HG03575 (cell line): ENCODE results near the gene TRPC4AP.

Source experiments
- ATAC-seq: cut with Tn5 transposase; IDR thresholded peaks from one replicate; pipeline ENCODE4 v1.9.1; 2021; ENCODE audit not compliant: unreplicated experiment, insufficient number of reproducible peaks, low FRiP score; ENCODE audit errors: extremely low read depth

TRPC4AP gene

GRCh38 chr20:35007413-35007812 lies 85.2 kb downstream of the TRPC4AP start:
- no peak for ATAC-seq

- ATAC-seq, result no peak
Observed at GRCh38 chr20:35006531-35006971, 86.1 kb downstream of the TRPC4AP start.

DNA sequence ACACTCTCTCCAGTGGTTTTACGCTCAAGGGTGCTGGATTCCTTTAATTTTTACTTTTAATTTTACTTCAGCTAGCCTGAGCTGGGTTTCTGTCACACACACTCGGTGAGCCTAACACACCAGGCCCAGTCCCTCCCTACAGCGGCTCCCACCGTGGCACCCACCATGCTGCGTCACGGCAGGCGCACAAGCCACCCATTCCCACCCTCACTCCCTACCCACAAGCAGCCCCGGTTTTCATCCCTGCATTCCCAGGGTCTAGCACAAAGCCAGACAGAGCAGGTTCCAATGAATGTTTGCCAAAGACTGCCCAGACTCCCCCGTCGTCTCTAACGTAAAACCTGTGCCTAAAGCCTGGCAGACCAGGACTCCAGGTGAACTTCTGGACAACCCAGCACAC lies 86.6 kb downstream of the TRPC4AP start:
- no peak for ATAC-seq

DNA sequence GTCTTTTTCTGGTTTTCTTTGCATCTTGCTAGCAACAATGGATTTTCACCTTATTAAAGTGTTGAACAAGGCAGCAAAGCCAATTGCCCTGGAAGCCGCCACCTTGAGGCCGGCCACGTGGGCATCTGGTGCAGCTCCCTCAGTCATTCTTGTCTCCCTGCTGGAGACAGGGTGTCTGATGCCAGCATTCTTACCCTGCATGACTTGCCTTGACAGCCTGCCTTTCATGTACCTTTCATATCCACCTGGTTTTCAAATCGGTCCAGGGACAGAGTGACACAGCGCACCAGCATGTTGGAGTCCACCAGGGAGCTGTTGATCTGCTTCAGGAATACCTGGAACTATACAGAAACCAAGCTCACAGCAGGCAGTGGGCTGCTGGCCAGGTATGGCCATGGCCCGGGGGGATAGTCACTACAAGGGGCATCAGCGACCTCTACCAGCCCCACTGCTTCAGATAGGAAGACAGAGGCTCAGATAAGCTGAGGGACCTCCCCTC lies 87.1 kb downstream of the TRPC4AP start:
- no peak for ATAC-seq

- no peak for ATAC-seq
Observed at GRCh38 chr20:35004749-35005462, 87.7 kb downstream of the TRPC4AP start.

DNA sequence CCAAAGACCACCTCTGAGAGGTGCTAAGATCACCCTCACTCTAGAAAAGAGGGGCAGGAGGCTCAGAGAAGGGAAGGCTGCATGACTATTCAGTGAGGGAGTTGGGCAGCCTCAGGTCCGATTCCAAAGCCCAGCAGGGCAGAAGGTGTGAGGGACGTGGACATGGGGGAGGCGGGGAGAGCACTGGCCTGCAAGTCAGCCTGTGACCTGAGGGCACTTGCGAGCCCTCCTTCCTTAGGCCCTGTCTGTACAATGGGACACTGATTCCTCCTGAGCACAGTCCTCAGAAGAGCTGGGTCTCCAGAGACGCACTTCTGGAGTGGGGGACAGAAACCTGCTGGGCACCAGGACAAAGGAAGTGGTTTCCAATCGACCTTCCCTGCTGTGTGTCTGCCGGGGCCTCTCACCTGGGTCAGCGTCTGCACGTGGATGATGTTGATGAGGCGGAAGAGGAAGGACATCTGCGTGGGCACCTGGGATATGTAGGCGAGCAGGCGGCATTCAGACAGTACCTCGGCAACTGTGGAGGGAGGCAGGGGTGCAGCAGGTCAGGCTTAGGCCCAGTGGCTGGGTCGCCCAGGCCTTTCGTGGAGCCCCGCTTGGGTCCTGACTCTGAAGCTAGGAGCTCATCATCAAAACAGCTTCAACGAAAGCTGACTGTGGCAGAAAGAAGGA lies 88.4 kb downstream of the TRPC4AP start:
- ATAC-seq, result no peak

GRCh38 chr20:35003211-35004031 lies 89.2 kb downstream of the TRPC4AP start:
- ATAC-seq, result no peak

GRCh38 chr20:35002426-35003210 lies 90.0 kb downstream of the TRPC4AP start:
- no peak for ATAC-seq

GRCh38 chr20:35001596-35002362 lies 90.8 kb downstream of the TRPC4AP start:
- no peak for ATAC-seq

- no peak for ATAC-seq
Observed at GRCh38 chr20:35000922-35001595, 91.5 kb downstream of the TRPC4AP start.

DNA sequence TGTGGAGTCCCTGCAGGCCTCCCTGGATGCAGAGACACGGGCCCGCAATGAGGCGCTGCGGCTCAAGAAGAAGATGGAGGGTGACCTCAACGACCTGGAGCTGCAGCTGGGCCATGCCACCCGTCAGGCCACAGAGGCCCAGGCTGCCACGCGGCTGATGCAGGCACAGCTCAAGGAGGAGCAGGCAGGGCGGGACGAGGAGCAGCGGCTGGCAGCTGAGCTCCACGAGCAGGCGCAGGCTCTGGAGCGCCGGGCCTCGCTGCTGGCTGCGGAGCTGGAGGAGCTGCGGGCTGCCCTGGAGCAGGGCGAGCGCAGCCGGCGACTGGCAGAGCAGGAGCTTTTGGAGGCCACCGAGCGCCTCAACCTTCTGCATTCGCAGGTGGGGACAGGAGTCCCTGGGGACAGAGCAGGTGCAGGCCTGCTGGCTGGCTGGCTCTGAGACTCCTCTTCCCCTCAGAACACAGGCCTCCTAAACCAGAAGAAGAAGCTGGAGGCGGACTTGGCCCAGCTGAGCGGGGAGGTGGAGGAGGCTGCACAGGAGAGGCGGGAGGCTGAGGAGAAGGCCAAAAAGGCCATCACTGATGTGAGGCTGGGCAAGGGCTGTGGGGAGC lies 92.2 kb downstream of the TRPC4AP start:
- no peak for ATAC-seq

DNA sequence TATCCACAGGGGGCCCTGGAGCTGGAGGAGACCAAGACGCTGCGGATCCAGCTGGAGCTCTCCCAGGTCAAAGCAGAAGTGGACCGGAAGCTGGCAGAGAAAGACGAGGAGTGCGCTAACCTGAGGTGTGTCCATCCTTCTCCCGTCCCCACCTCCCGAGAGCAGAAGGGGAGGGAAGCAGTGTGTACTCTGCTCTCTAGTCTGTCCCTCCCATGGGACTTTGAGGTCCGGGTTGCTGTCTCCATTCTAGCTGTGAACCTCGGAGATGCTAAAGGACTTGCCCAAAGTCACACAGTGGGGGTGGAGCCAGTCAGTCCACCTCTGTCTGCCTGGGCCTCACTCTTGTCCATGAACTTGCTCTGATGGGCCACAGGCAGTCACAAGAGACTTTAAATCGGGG lies 92.8 kb downstream of the TRPC4AP start:
- ATAC-seq, result no peak

DNA sequence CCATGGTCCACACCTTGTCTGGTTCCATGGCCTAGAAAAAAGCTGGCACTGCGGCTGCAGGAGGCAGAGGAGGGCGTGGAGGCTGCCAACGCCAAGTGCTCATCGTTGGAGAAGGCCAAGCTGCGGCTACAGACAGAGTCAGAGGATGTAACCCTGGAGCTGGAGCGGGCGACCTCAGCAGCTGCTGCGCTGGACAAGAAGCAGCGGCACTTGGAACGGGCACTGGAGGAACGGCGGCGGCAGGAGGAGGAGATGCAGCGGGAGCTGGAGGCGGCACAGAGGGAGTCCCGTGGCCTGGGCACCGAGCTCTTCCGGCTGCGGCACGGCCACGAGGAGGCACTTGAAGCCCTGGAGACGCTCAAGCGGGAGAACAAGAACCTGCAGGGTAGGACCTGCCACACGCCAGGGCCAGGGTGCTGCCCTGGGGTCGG lies 93.6 kb downstream of the TRPC4AP start:
- no peak for ATAC-seq

DNA sequence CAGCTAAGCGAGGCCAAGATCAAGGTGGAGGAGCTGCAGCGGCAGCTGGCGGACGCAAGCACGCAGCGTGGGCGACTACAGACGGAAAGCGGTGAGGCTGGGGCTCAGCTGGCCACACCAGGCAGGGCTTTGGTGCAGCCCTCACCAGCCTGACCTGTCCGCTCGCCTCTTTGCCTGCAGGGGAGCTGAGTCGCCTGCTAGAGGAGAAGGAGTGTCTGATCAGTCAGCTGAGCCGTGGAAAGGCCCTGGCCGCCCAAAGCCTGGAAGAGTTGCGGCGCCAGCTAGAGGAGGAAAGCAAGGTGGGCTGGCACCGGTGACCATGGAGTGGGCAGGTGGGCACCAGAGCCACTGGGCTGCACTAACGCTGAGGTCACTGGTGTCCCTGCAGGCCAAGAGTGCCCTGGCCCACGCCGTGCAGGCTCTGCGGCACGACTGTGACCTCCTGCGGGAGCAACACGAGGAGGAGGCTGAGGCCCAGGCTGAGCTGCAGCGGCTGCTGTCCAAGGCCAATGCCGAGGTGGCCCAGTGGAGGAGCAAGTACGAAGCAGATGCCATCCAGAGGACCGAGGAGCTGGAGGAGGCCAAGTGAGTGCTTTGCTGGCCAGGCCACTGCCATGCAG lies 94.2 kb downstream of the TRPC4AP start:
- ATAC-seq, result no peak

DNA sequence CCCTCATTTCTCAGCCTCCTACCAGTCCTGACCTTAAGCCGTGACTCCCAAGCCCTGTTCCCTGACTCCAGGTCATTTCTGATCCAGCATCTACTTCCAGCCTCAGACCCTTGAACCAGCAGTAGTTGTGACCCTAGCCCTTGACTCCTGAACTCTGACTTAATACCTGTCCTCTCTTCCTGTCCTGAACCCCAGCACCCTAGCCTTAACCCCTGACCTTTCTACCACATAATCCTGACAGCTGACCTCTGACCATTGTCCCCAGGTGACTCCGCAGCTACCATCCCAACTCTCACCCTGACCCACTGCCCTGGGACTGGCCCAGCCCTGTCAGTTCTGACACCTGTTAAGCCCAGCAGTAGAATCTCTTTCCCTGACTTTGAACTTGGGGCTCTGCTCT lies 94.8 kb downstream of the TRPC4AP start:
- no peak for ATAC-seq

GRCh38 chr20:34997131-34997561 lies 95.5 kb downstream of the TRPC4AP start:
- ATAC-seq, result no peak
